Inferior parietal cortex (tissue), 1 donor: ENCODE measurements around the gene FAM193B.
A peak's percentile ranks its signal among the peaks of the same experiment; 100 is the strongest.
"Not testable (repeated sequence)": the region's sequence is repeated elsewhere in the genome, so short reads cannot be mapped to it uniquely, and the experiment has no call there.

Source experiments
- DNase-seq: peaks from one replicate; pipeline ENCODE4 v3.0.0-alpha.2; 2016; ENCODE audit errors: extremely low spot score

Gene FAM193B

GRCh38 chr5:177537389-177538361 lies 16.7 kb downstream of the FAM193B start:
- DNase-seq, result no peak

GRCh38 chr5:177536386-177536785 lies 18.0 kb downstream of the FAM193B start:
- DNase-seq, result no peak

GRCh38 chr5:177535125-177535524 lies 19.2 kb downstream of the FAM193B start:
- no peak for DNase-seq

GRCh38 chr5:177534433-177534832 lies 19.9 kb downstream of the FAM193B start:
- DNase-seq, result not testable (repeated sequence)

- no peak for DNase-seq
These were observed 23.0 kb downstream of the FAM193B start for GRCh38 chr5:177531209-177531940.

- no peak for DNase-seq
These were observed 23.7 kb downstream of the FAM193B start for GRCh38 chr5:177530638-177531037.

- no peak for DNase-seq
These were observed 24.8 kb downstream of the FAM193B start for GRCh38 chr5:177529247-177530203.

GRCh38 chr5:177528631-177529030 lies 25.7 kb downstream of the FAM193B start:
- no peak for DNase-seq

GRCh38 chr5:177527595-177527994 lies 26.8 kb downstream of the FAM193B start:
- DNase-seq, result no peak

GRCh38 chr5:177526791-177527190 lies 27.6 kb downstream of the FAM193B start:
- DNase-seq, result no peak

GRCh38 chr5:177526191-177526590 lies 28.2 kb downstream of the FAM193B start:
- DNase-seq, result no peak

- no peak for DNase-seq
These were observed 29.3 kb downstream of the FAM193B start for GRCh38 chr5:177524941-177525655.

- DNase-seq, result no peak
These were observed 29.8 kb downstream of the FAM193B start for GRCh38 chr5:177524539-177524900.

- no peak for DNase-seq
These were observed 30.4 kb downstream of the FAM193B start for GRCh38 chr5:177523711-177524538.

- no peak for DNase-seq
These were observed 33.3 kb downstream of the FAM193B start for GRCh38 chr5:177520916-177521513.

GRCh38 chr5:177520271-177520670 lies 34.1 kb downstream of the FAM193B start:
- DNase-seq, result no peak

- DNase-seq, result no peak
These were observed 34.7 kb downstream of the FAM193B start for GRCh38 chr5:177519463-177520235.

GRCh38 chr5:177516601-177517568 lies 37.5 kb downstream of the FAM193B start, which contains the start of gene DDX41:
DDX41 (minus strand) TSS chr5:177516961; CDS start chr5:177516945, 16 bp downstream.
- peak; percentile 99 for DNase-seq
